A549 (cell line): ENCODE results near the gene CCSER1. TPM values are rescaled to one million over a fixed set of nuclear protein-coding genes. Genes with fewer than 3 reads are reported as not detected.
A peak's percentile ranks its signal among the peaks of the same experiment; 100 is the strongest.

ENCODE experiments used
- ATAC-seq, 2 experiments: fragments of 200-7000 bp in 1 of 2; fragments of >200 bp in 1 of 2; cut with Nextera tagmentation in 1 of 2; cut with Tn5 transposase in 1 of 2; 3 replicates each; pipeline versions ENCODE4 v1.8.0 to v1.9.1; 2018 to 2020; ENCODE audit warnings: mild to moderate bottlenecking in 1 of 2, moderate library complexity in 1 of 2
- CTCF ChIA-PET: fragments of 300-600 bp; sonication (Branson Sonifier 250); formaldehyde crosslinking; extraction: SDS; loops from one replicate; lab custom pipeline; 2021; ENCODE audit warnings: antibody characterized with exemption, inconsistent platforms; lab: Yijun Ruan, JAX
- POLR2A ChIA-PET: fragments of 350-600 bp; formaldehyde crosslinking; extraction: SDS; loops from one replicate; lab custom pipeline; 2021; ENCODE audit warnings: antibody characterized with exemption, inconsistent platforms; lab: Yijun Ruan, JAX
- DNase-seq, 2 experiments: peaks; one replicate each; pipeline versions ENCODE4 v3.0.0 to v3.0.0-alpha.2; 2011 to 2016; ENCODE audit warnings: low read depth in 1 of 2, low spot score in 1 of 2
- FAIRE-seq: peaks from 2 replicates; lab custom pipeline; 2011; peaks lifted over from hg19 to GRCh38; lab: Jason Lieb, UNC
- H3K27ac ChIP-seq, 2 experiments: fragments of >200 bp; sonication (Bioruptor Twin); formaldehyde crosslinking; 3 replicates each; pipeline ENCODE4 v1.5.1; 2016 to 2017
- H3K4me1 ChIP-seq: fragments of >200 bp; sonication (Bioruptor Twin); formaldehyde crosslinking; 3 replicates; pipeline ENCODE4 v1.6.1; 2016
- H3K4me2 ChIP-seq: fragments of >200 bp; sonication (Bioruptor Twin); formaldehyde crosslinking; 3 replicates; pipeline ENCODE4 v1.6.1; 2016
- H3K4me3 ChIP-seq: fragments of >200 bp; sonication (Bioruptor Twin); formaldehyde crosslinking; 3 replicates; pipeline ENCODE4 v1.5.1; 2016
- H3K9me3 ChIP-seq: fragments of >200 bp; sonication (Bioruptor Twin); formaldehyde crosslinking; 3 replicates; pipeline ENCODE4 v1.6.1; 2016
- BCL3 ChIP-seq: fragments of >200 bp; sonication (Bioruptor Twin); formaldehyde crosslinking; IDR thresholded peaks from 3 replicates; pipeline ENCODE4 v1.6.1; 2016
- BHLHE40 ChIP-seq: IDR thresholded peaks from 2 replicates; pipeline ENCODE4 v1.6.1; 2012; ENCODE audit warnings: low read depth, low read length, inconsistent platforms
- E2F6 ChIP-seq: IDR thresholded peaks from 2 replicates; pipeline ENCODE4 v1.6.1; 2012; ENCODE audit warnings: low read depth, borderline replicate concordance
- EP300 ChIP-seq, 2 experiments: fragments of >200 bp; sonication (Bioruptor Twin); formaldehyde crosslinking; IDR thresholded peaks; 2 replicates in 1 of 2; 3 replicates in 1 of 2; pipeline ENCODE4 v1.6.1; 2016 to 2017
- FOXS1 ChIP-seq: fragments of 250-450 bp; sonication (Bioruptor Pico); IDR thresholded peaks from 2 replicates; pipeline ENCODE4 v1.5.0; 2020; ENCODE audit warnings: mild to moderate bottlenecking, moderate library complexity
- HDAC2 ChIP-seq: fragments of 200-600 bp; sonication (generic); IDR thresholded peaks from 2 replicates; pipeline ENCODE4 v1.6.1; 2016
- HOXA7 ChIP-seq: fragments of 250-450 bp; sonication (Bioruptor Pico); IDR thresholded peaks from 2 replicates; pipeline ENCODE4 v1.5.0; 2020; ENCODE audit warnings: mild to moderate bottlenecking, moderate library complexity
- HOXB13 ChIP-seq: fragments of 250-450 bp; sonication (Bioruptor Pico); IDR thresholded peaks from 2 replicates; pipeline ENCODE4 v1.5.0; 2020; ENCODE audit warnings: low read depth, mild to moderate bottlenecking, moderate library complexity
- HOXB5 ChIP-seq: fragments of 250-450 bp; sonication (Bioruptor Pico); IDR thresholded peaks from 2 replicates; pipeline ENCODE4 v1.5.0; 2020; ENCODE audit warnings: mild to moderate bottlenecking, moderate library complexity
- JUN ChIP-seq, 2 experiments: fragments of >200 bp; sonication (Bioruptor Twin); formaldehyde crosslinking; IDR thresholded peaks; 2 replicates in 1 of 2; 3 replicates in 1 of 2; pipeline ENCODE4 v1.6.1; 2016 to 2017
- JUNB ChIP-seq: fragments of >200 bp; sonication (Bioruptor Twin); formaldehyde crosslinking; IDR thresholded peaks from 2 replicates; pipeline ENCODE4 v1.6.1; 2016
- KDM1A ChIP-seq: fragments of 200-600 bp; sonication (generic); IDR thresholded peaks from 2 replicates; pipeline ENCODE4 v1.6.1; 2016; ENCODE audit warnings: low read depth, mild to moderate bottlenecking
- KDM5A ChIP-seq: fragments of 200-600 bp; sonication (generic); IDR thresholded peaks from 2 replicates; pipeline ENCODE4 v1.6.1; 2016; ENCODE audit warnings: antibody characterized with exemption, mild to moderate bottlenecking
- MYC ChIP-seq: IDR thresholded peaks from 2 replicates; pipeline ENCODE4 v1.6.1; 2012; ENCODE audit warnings: mild to moderate bottlenecking, inconsistent platforms, low read length, improper control_type of control experiment, borderline replicate concordance
- NFE2L2 ChIP-seq: fragments of 150-350 bp; conservative IDR thresholded peaks from 2 replicates; pipeline ENCODE4 v1.6.1; 2014; ENCODE audit warnings: low read length
- PHF8 ChIP-seq: fragments of 200-600 bp; sonication (generic); IDR thresholded peaks from 2 replicates; pipeline ENCODE4 v1.6.1; 2016; ENCODE audit warnings: low read depth, mild to moderate bottlenecking, antibody characterized with exemption, moderate library complexity, borderline replicate concordance
- POLR2A ChIP-seq: IDR thresholded peaks from 2 replicates; pipeline ENCODE4 v1.6.1; 2012; ENCODE audit warnings: mild to moderate bottlenecking, low read length
- REST ChIP-seq: fragments of 200-600 bp; sonication (generic); IDR thresholded peaks from 2 replicates; pipeline ENCODE4 v1.6.1; 2016; ENCODE audit warnings: antibody characterized with exemption, mild to moderate bottlenecking, moderate library complexity
- RFX5 ChIP-seq: fragments of 450-650 bp; IDR thresholded peaks from 2 replicates; pipeline ENCODE4 v1.7.1; 2014; ENCODE audit warnings: antibody characterized with exemption, mild to moderate bottlenecking, moderate library complexity
- RNF2 ChIP-seq: fragments of 200-600 bp; sonication (generic); IDR thresholded peaks from 2 replicates; pipeline ENCODE4 v1.6.1; 2016; ENCODE audit warnings: low read depth, mild to moderate bottlenecking, antibody characterized with exemption, moderate library complexity, borderline replicate concordance
- SMC3 ChIP-seq: fragments of >200 bp; sonication (Bioruptor Twin); formaldehyde crosslinking; IDR thresholded peaks from 3 replicates; pipeline ENCODE4 v1.6.1; 2018; ENCODE audit warnings: inconsistent platforms
- WGBS: methylation state at CpG from one replicate; pipeline ENCODE4 v1.1.6; 2017; ENCODE audit errors: missing lambda C conversion rate; 5-methylcytosine and 5-hydroxymethylcytosine counted together
- polyA plus RNA-seq, 4 experiments: library from polyadenylated mRNA; depleted of rRNA in 3 of 4; stranded (reverse); fragments of >200 nt; fragmentation: RNase III in 1 of 4; extraction: RNeasy Plus Mini Kit Qiagen cat#74134 plus additional on column Dnase treatment in 1 of 4; gene quantifications; 2 replicates in 3 of 4; 3 replicates in 1 of 4; pipeline ENCODE4 v1.2.3, GENCODE V29; 2011 to 2017
- TF ChIP-seq, protein P1 (sequence below): fragments of >200 bp; sonication (Bioruptor Twin); formaldehyde crosslinking; IDR thresholded peaks from 3 replicates; pipeline ENCODE4 v1.5.1; 2016
- TF ChIP-seq, protein P2 (sequence below): fragments of 450-650 bp; IDR thresholded peaks from 2 replicates; pipeline ENCODE4 v1.6.1; 2014; ENCODE audit warnings: antibody characterized with exemption
- TF ChIP-seq, protein P3 (sequence below): IDR thresholded peaks from 2 replicates; pipeline ENCODE4 v1.6.1; 2012
- TF ChIP-seq, protein P4 (sequence below): fragments of 250-450 bp; sonication (Bioruptor Pico); IDR thresholded peaks from 2 replicates; pipeline ENCODE4 v1.5.0; 2020; ENCODE audit warnings: low read depth, mild to moderate bottlenecking, moderate library complexity

Gene CCSER1
- polyA plus RNA-seq, 2 of the 4 experiments (the other 2 are of a cell fraction), result 0.06 TPM; not detected in 1

DNA sequence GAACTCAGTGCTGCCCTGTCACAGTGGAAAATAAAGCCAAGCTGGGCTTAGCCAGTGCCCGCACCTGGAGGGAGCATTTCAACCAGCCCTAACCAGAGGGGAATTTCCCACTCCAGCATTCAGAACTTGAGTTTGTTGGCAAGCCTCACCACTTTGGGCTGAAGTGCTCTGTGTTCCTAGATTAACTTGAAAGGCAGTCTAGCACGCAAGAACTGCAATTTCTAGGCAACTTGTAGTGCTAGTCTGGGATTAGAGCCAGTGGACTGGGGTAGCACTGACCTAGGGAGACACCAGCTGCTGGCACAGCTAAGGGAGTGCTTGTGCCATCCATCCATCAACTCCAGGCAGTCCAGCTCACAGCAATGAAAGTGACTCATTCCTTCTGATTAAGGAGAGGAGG is 1115.9 kb downstream of the CCSER1 start:
- ATAC-seq (peak in 1 of 2 experiments; percentile 36; a peak in 2 of 6 replicates), DNase-seq (peak in 1 of 2 experiments; percentile 13), FAIRE-seq (no peak)
- Histone ChIP-seq H3K4me2 (no peak overlapping the region), H3K4me3 (no peak overlapping the region), H3K4me1 (no peaks in the 10 kb centered on the region), H3K9me3 (no peaks in the 10 kb centered on the region), H3K27ac (no peak overlapping the region)
- TF ChIP-seq RNF2 (no peak), JUN (IDR thresholded peaks at IDR 0.05) (no peak), HOXB5 (no peak), HDAC2 (no peak), E2F6 (no peak), KDM1A (no peak), SMC3 (no peak), PHF8 (no peak), KDM5A (no peak), HOXB13 (CRISPR knock-in tag) (no peak), RFX5 (no peak), JUNB (no peak), POLR2A (no peak), HOXA7 (CRISPR knock-in tag) (no peak)
- TF ChIP-seq, protein P1, sequence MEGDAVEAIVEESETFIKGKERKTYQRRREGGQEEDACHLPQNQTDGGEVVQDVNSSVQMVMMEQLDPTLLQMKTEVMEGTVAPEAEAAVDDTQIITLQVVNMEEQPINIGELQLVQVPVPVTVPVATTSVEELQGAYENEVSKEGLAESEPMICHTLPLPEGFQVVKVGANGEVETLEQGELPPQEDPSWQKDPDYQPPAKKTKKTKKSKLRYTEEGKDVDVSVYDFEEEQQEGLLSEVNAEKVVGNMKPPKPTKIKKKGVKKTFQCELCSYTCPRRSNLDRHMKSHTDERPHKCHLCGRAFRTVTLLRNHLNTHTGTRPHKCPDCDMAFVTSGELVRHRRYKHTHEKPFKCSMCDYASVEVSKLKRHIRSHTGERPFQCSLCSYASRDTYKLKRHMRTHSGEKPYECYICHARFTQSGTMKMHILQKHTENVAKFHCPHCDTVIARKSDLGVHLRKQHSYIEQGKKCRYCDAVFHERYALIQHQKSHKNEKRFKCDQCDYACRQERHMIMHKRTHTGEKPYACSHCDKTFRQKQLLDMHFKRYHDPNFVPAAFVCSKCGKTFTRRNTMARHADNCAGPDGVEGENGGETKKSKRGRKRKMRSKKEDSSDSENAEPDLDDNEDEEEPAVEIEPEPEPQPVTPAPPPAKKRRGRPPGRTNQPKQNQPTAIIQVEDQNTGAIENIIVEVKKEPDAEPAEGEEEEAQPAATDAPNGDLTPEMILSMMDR, result no peak
- TF ChIP-seq, protein P2, sequence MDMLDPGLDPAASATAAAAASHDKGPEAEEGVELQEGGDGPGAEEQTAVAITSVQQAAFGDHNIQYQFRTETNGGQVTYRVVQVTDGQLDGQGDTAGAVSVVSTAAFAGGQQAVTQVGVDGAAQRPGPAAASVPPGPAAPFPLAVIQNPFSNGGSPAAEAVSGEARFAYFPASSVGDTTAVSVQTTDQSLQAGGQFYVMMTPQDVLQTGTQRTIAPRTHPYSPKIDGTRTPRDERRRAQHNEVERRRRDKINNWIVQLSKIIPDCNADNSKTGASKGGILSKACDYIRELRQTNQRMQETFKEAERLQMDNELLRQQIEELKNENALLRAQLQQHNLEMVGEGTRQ, result no peak
- WGBS, result 13% methylated on average over 1 of the region's 2 CpGs
- CTCF ChIA-PET, result no interaction called here
- POLR2A ChIA-PET, result no interaction called here

DNA sequence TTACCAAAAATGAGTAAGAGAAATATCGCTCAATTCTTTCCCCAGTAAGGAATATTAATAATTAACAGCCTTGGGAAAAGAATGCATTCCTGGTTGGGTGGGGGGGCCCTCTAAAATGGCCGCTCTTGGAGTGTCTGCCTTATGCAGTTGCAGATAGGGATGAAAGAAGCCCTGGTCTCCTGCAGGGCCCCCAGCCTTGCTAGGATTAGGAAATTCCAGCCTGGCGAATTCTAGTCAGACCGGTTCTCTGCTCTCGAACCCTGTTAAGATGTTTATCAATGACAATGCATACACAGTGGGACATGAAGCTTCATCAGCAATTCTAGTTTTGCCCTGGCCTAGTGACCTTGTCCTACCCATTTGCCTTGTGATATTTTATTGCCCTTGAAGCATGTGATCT is 1128.8 kb downstream of the CCSER1 start:
- POLR2A ChIA-PET, result no interaction called here
- peak in 1 of 2 experiments; percentile 1 for DNase-seq
- H3K4me1 ChIP-seq, result no peaks in the 10 kb centered on the region
- H3K4me2 ChIP-seq, result no peak overlapping the region
- no peak for FAIRE-seq
- TF ChIP-seq FOXS1 (CRISPR knock-in tag), result no peak
- TF ChIP-seq EP300 (IDR thresholded peaks at IDR 0.05), result no peak
- no peak for TF ChIP-seq BCL3
- TF ChIP-seq NFE2L2, result no peak
- TF ChIP-seq HOXB13 (CRISPR knock-in tag), result no peak
- TF ChIP-seq, protein P3, sequence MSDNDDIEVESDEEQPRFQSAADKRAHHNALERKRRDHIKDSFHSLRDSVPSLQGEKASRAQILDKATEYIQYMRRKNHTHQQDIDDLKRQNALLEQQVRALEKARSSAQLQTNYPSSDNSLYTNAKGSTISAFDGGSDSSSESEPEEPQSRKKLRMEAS, result no peak
- no peak overlapping the region for H3K27ac ChIP-seq
- no peak overlapping the region for H3K4me3 ChIP-seq
- no peak for ATAC-seq
- no peaks in the 10 kb centered on the region for H3K9me3 ChIP-seq
- CTCF ChIA-PET, result no interaction called here
- 37% methylated on average over 5 of the region's 5 CpGs for WGBS

- H3K4me2 ChIP-seq, result no peak overlapping the region
- no peak for DNase-seq
- 32% methylated on average over 1 of the region's 1 CpG for WGBS
- no peak for ATAC-seq
- no peak overlapping the region for H3K4me3 ChIP-seq
- H3K9me3 ChIP-seq, result no peaks in the 10 kb centered on the region
- POLR2A ChIA-PET, result no interaction called here
- no peak for FAIRE-seq
- no peaks in the 10 kb centered on the region for H3K4me1 ChIP-seq
- CTCF ChIA-PET, result no interaction called here
- H3K27ac ChIP-seq, result no peak overlapping the region
- TF ChIP-seq, protein P4, sequence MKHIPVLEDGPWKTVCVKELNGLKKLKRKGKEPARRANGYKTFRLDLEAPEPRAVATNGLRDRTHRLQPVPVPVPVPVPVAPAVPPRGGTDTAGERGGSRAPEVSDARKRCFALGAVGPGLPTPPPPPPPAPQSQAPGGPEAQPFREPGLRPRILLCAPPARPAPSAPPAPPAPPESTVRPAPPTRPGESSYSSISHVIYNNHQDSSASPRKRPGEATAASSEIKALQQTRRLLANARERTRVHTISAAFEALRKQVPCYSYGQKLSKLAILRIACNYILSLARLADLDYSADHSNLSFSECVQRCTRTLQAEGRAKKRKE, result no peak
- TF ChIP-seq RNF2 (no peak), BHLHE40 (no peak), REST (no peak), HOXA7 (CRISPR knock-in tag) (no peak), HOXB5 (no peak), MYC (no peak)
- TF ChIP-seq, protein P3, result no peak
Measured at GRCh38 chr4:91256751-91257150, 1129.6 kb downstream of the CCSER1 start.
